CD4-positive, alpha-beta T cell treated with Interleukin-1 beta for 1 hour (primary cell): Measurements from ENCODE around the gene RIPOR2.
A peak's percentile ranks its signal among the peaks of the same experiment; 100 is the strongest.
"Not testable (repeated sequence)": the region's sequence is repeated elsewhere in the genome, so short reads cannot be mapped to it uniquely, and the experiment has no call there.

Experiments used
- DNase-seq, 2 donors: peaks; one replicate each; pipeline ENCODE4 v3.0.0-alpha.2; 2020 to 2022

Gene RIPOR2

GRCh38 chr6:24926192-24926591 is 9.6 kb downstream of the RIPOR2 start:
- no peak for DNase-seq

GRCh38 chr6:24925661-24926060 is 10.1 kb downstream of the RIPOR2 start:
- no peak for DNase-seq

- DNase-seq, result no peak
Measured at GRCh38 chr6:24924580-24925356, 11.0 kb downstream of the RIPOR2 start.

GRCh38 chr6:24923885-24924401 is 11.8 kb downstream of the RIPOR2 start:
- no peak for DNase-seq

- DNase-seq, result no peak
Measured at GRCh38 chr6:24922814-24923213, 12.9 kb downstream of the RIPOR2 start.

GRCh38 chr6:24922170-24922569 is 13.6 kb downstream of the RIPOR2 start:
- DNase-seq, result no peak

- DNase-seq, result no peak
Measured at GRCh38 chr6:24920136-24920535, 15.6 kb downstream of the RIPOR2 start.

GRCh38 chr6:24919056-24919892 is 16.5 kb downstream of the RIPOR2 start:
- DNase-seq, result no peak

GRCh38 chr6:24918641-24919055 is 17.1 kb downstream of the RIPOR2 start:
- no peak for DNase-seq

GRCh38 chr6:24916496-24916895 is 19.3 kb downstream of the RIPOR2 start:
- DNase-seq, result no peak

- no peak for DNase-seq
Measured at GRCh38 chr6:24915641-24916040, 20.1 kb downstream of the RIPOR2 start.

GRCh38 chr6:24914082-24914481 is 21.7 kb downstream of the RIPOR2 start:
- not testable (repeated sequence) for DNase-seq

GRCh38 chr6:24911796-24912382 is 23.9 kb downstream of the RIPOR2 start:
- no peak for DNase-seq

GRCh38 chr6:24910961-24911725 is 24.6 kb downstream of the RIPOR2 start:
- peak; percentile 43 to 45 for DNase-seq

GRCh38 chr6:24910331-24910960 is 25.3 kb downstream of the RIPOR2 start:
- peak in 1 of 2 donors; percentile 42 for DNase-seq

- DNase-seq, result no peak
Measured at GRCh38 chr6:24909241-24910216, 26.2 kb downstream of the RIPOR2 start.

GRCh38 chr6:24908650-24909035 is 27.1 kb downstream of the RIPOR2 start:
- no peak for DNase-seq

GRCh38 chr6:24907919-24908649 is 27.7 kb downstream of the RIPOR2 start:
- no peak for DNase-seq

- no peak for DNase-seq
Measured at GRCh38 chr6:24906314-24906713, 29.4 kb downstream of the RIPOR2 start.

- no peak for DNase-seq
Measured at GRCh38 chr6:24905483-24905882, 30.3 kb downstream of the RIPOR2 start.
